ENCODE measurements around the gene EDDM3A.

EDDM3A gene

GRCh38 chr14:20790464-20791116 is 44.9 kb downstream of the EDDM3A start:
- DNase-seq: no peak

GRCh38 chr14:20791187-20791586 is 45.5 kb downstream of the EDDM3A start:
- no peak for DNase-seq

- no peak for DNase-seq
Measured at GRCh38 chr14:20791597-20791996, 45.9 kb downstream of the EDDM3A start.

- DNase-seq: no peak
Measured at GRCh38 chr14:20792556-20792955, 46.9 kb downstream of the EDDM3A start.

- DNase-seq: no peak
Measured at GRCh38 chr14:20794644-20795369, 49.1 kb downstream of the EDDM3A start.

GRCh38 chr14:20797164-20797563 is 51.5 kb downstream of the EDDM3A start:
- DNase-seq: no peak

All from retina (tissue), 1 donor.